Adrenal gland (tissue), 12 donors: ENCODE data around the gene CYYR1. TPM values are rescaled to one million over a fixed set of nuclear protein-coding genes. Genes with fewer than 3 reads are reported as not detected.

ENCODE experiments used
- DNase-seq, 7 donors: peaks; one replicate each; pipeline ENCODE4 v3.0.0-alpha.2; 2019 to 2020
- H3K27ac ChIP-seq, 5 donors: fragments of 200-600 bp; sonication (generic) in 4 of 5; 1 replicate in 3 of 5; 2 replicates in 2 of 5; pipeline versions ENCODE4 v1.5.1 to v1.8.0; 2016 to 2020; ENCODE audit warnings: mild to moderate bottlenecking in 1 of 5
- H3K27me3 ChIP-seq: fragments of 200-600 bp; 2 replicates; pipeline ENCODE4 v1.8.0; 2021
- H3K36me3 ChIP-seq, 2 donors: fragments of 200-600 bp; replicated peaks in 1 of 2; 1 replicate in 1 of 2; 2 replicates in 1 of 2; pipeline versions ENCODE4 v1.5.1 to v1.8.0; 2018 to 2022
- H3K4me1 ChIP-seq, 2 donors: fragments of 200-600 bp; replicated peaks in 1 of 2; 1 replicate in 1 of 2; 2 replicates in 1 of 2; pipeline versions ENCODE4 v1.5.1 to v1.8.0; 2018 to 2021
- H3K4me3 ChIP-seq, 4 donors: fragments of 200-600 bp; sonication (generic) in 3 of 4; one replicate each; pipeline ENCODE4 v1.5.1; 2016 to 2018
- H3K9me3 ChIP-seq, 3 donors: fragments of 200-600 bp; sonication (generic) in 1 of 3; replicated peaks in 1 of 3; 1 replicate in 2 of 3; 2 replicates in 1 of 3; pipeline versions ENCODE4 v1.5.1 to v1.8.0; 2016 to 2021
- CTCF ChIP-seq, 6 experiments: fragments of 450-650 bp in 4 of 6; fragments of 200-600 bp in 2 of 6; sonication (generic) in 1 of 6; IDR thresholded peaks; 1 replicate in 5 of 6; 2 replicates in 1 of 6; pipeline versions ENCODE4 v1.5.1 to v1.8.0; 2016 to 2021; ENCODE audit warnings: antibody characterized with exemption in 6 of 6, mild to moderate bottlenecking in 2 of 6, moderate library complexity in 1 of 6
- POLR2A ChIP-seq, 2 donors: fragments of 450-650 bp; IDR thresholded peaks; one replicate each; pipeline ENCODE4 v1.6.1; 2017; ENCODE audit warnings: antibody characterized with exemption in 2 of 2, mild to moderate bottlenecking in 2 of 2, moderate library complexity in 1 of 2
- WGBS, 4 donors: extraction: QIAGEN DNeasy Blood & Tissue Kit in 2 of 4; methylation state at CpG; one replicate each; pipeline versions ENCODE4 v1.1.5 to v1.1.7; 2013 to 2017; 5-methylcytosine and 5-hydroxymethylcytosine counted together
- intact Hi-C, 2 donors: fragments of 100-400 bp; cut with DNase I; formaldehyde crosslinking; loops; one replicate each; pipeline versions ENCODE4 v1.14.1 to v1.15.0; 2022 to 2023
- polyA plus RNA-seq, 3 donors: library from polyadenylated mRNA; stranded (reverse); fragments of 200-250 nt in 2 of 3; fragments of 350-450 nt in 1 of 3; fragmentation: Illumina TruSeq in 1 of 3; extraction: RNeasy Lipid Tissue Mini Kit (QIAGEN cat#74804) in 1 of 3; gene quantifications; one replicate each; pipeline ENCODE4 v1.2.3, GENCODE V29; 2013 to 2014
- total RNA-seq, 9 donors: library from RNA; depleted of rRNA in 4 of 9; stranded (reverse); fragments of >200 nt in 4 of 9; fragments of 120-200 nt in 1 of 9; fragmentation: NEBNext Ultra II Directional in 1 of 9; extraction: Animal tissue kit (Norgen Biotek cat#: 25700) in 1 of 9; gene quantifications; one replicate each; pipeline versions ENCODE4 v1.1.0 to v1.2.4, GENCODE V29; 2013 to 2023
- donor health status: healthy with polysubstance abuse.
- donor health status: Bipolar disorder and iron deficiency.
- donor health status: DM: yes; HTN: yes; CAD: no.
- donor health status: DM: no; HTN: no; CAD: no.
- donor health status: DM: no; HTN: no; CAD: no.
- donor health status: DM: yes; HTN: yes; CAD: no.

CYYR1 gene
- total and polyA plus RNA-seq, 12 donors, result 30.4 to 114 (median 59.7) TPM

GRCh38 chr21:26505211-26505610 lies 67.9 kb downstream of the CYYR1 start:
- 76 to 89% (median 80%) methylated on average over 1 of the region's 1 CpG for whole genome bisulfite sequencing, 4 donors
- no peaks in the 10 kb centered on the region for H3K9me3 ChIP-seq
- H3K27ac ChIP-seq, result no peak overlapping the region
- H3K27me3 ChIP-seq, result no peaks in the 10 kb centered on the region
- TF ChIP-seq POLR2A (IDR thresholded peaks at IDR 0.05), result no peak
- TF ChIP-seq CTCF (IDR thresholded peaks at IDR 0.05), result no peak
- DNase-seq, result no peak
- H3K36me3 ChIP-seq, result no peaks in the 10 kb centered on the region
- no peak overlapping the region for H3K4me3 ChIP-seq
- peaks cover 8 to 10% of the 10 kb centered on the region in 2 donors for H3K4me1 ChIP-seq
- intact Hi-C loops, result no loop called here

GRCh38 chr21:26503414-26503813 lies 69.7 kb downstream of the CYYR1 start:
- DNase-seq, result no peak
- no peaks in the 10 kb centered on the region for H3K36me3 ChIP-seq
- no peaks in the 10 kb centered on the region for H3K9me3 ChIP-seq
- peaks cover 8 to 10% of the 10 kb centered on the region in 2 donors for H3K4me1 ChIP-seq
- 39 to 71% (median 51%) methylated on average over 2 of the region's 2 CpGs for WGBS, 4 donors
- H3K27me3 ChIP-seq, result no peaks in the 10 kb centered on the region
- no peak overlapping the region for H3K4me3 ChIP-seq
- intact Hi-C loops, result no loop called here
- TF ChIP-seq CTCF (IDR thresholded peaks at IDR 0.05) (no peak), POLR2A (IDR thresholded peaks at IDR 0.05) (no peak)
- no peak overlapping the region for H3K27ac ChIP-seq

- intact Hi-C loops, result no loop called here
- WGBS, 4 donors, result 86 to 92% (median 91%) methylated on average over 3 of the region's 3 CpGs
Measured at GRCh38 chr21:26501495-26502021, 71.5 kb downstream of the CYYR1 start.

GRCh38 chr21:26499495-26499894 lies 73.6 kb downstream of the CYYR1 start:
- intact Hi-C loops, result no loop called here
- Histone ChIP-seq H3K27ac (no peak overlapping the region), H3K27me3 (no peaks in the 10 kb centered on the region), H3K36me3 (no peaks in the 10 kb centered on the region), H3K4me1 (no peaks in the 10 kb centered on the region), H3K9me3 (no peaks in the 10 kb centered on the region), H3K4me3 (no peak overlapping the region)
- TF ChIP-seq CTCF (IDR thresholded peaks at IDR 0.05) (no peak), POLR2A (IDR thresholded peaks at IDR 0.05) (no peak)
- DNase-seq, result no peak

More at GRCh38 chr21:26501495-26502021, 71.5 kb downstream of the CYYR1 start:
- Histone ChIP-seq H3K27me3 (no peaks in the 10 kb centered on the region), H3K4me1 (no peaks in the 10 kb centered on the region), H3K36me3 (no peaks in the 10 kb centered on the region), H3K27ac (no peak overlapping the region), H3K9me3 (no peaks in the 10 kb centered on the region), H3K4me3 (no peak overlapping the region)
- TF ChIP-seq POLR2A (IDR thresholded peaks at IDR 0.05) (no peak), CTCF (IDR thresholded peaks at IDR 0.05) (no peak)
- DNase-seq, result no peak
